OCI-LY1 (cell line): ENCODE results near the gene SP3.

Experiments
- CTCF ChIP-seq: fragments of 200-600 bp; sonication (generic), shearing (Covaris generic); IDR thresholded peaks from 2 replicates; pipeline ENCODE4 v1.5.1; 2017; ENCODE audit warnings: mild to moderate bottlenecking, antibody characterized with exemption, low read length, moderate library complexity, mixed read lengths
- EZH2 ChIP-seq: fragments of 200-600 bp; sonication (generic), shearing (Covaris generic); IDR thresholded peaks from 2 replicates; pipeline ENCODE4 v1.8.0; 2017; ENCODE audit warnings: borderline replicate concordance, mixed run types, mild to moderate bottlenecking, antibody characterized with exemption, low read length, moderate library complexity, mixed read lengths

- no peak for TF ChIP-seq CTCF
- no peak for TF ChIP-seq EZH2
Measured at GRCh38 chr2:173953047-173953424, 12.1 kb downstream of the SP3 start.
